B cell (primary cell): Measurements from ENCODE around the gene ZNF277.
"Not testable (repeated sequence)": the region's sequence is repeated elsewhere in the genome, so short reads cannot be mapped to it uniquely, and the experiment has no call there.

Experiments
- EZH2 ChIP-seq: IDR thresholded peaks from 2 replicates; pipeline ENCODE4 v1.6.1; 2012; ENCODE audit warnings: borderline replicate concordance, low read depth, mild to moderate bottlenecking, moderate library complexity, low read length; ENCODE audit not compliant: insufficient read depth, poor library complexity, severe bottlenecking
- TF ChIP-seq, protein P1 (sequence below): fragments of 200-600 bp; IDR thresholded peaks from one replicate; pipeline ENCODE4 v1.8.0; 2022; ENCODE audit warnings: antibody characterized with exemption, mild to moderate bottlenecking

DNA sequence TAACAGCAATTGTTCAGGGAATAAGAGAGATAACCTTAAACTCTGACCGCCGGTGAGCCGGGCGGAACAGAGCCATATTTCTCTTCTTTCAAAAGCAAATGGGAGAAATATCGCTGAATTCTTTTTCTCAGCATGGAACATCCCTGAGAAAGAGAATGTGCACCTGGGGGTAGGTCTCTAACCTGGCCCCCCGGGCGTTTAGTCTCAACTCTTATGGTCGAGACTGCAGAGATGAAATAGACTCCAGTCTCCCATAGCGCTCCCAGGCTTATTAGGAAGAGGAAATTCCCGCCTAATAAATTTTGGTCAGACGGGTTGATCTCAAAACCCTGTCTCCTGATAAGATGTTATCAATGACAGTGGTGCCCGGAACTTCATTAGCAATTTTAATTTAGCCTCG lies 43.5 kb downstream of the ZNF277 start:
- TF ChIP-seq EZH2: not testable (repeated sequence)
- TF ChIP-seq, protein P1, sequence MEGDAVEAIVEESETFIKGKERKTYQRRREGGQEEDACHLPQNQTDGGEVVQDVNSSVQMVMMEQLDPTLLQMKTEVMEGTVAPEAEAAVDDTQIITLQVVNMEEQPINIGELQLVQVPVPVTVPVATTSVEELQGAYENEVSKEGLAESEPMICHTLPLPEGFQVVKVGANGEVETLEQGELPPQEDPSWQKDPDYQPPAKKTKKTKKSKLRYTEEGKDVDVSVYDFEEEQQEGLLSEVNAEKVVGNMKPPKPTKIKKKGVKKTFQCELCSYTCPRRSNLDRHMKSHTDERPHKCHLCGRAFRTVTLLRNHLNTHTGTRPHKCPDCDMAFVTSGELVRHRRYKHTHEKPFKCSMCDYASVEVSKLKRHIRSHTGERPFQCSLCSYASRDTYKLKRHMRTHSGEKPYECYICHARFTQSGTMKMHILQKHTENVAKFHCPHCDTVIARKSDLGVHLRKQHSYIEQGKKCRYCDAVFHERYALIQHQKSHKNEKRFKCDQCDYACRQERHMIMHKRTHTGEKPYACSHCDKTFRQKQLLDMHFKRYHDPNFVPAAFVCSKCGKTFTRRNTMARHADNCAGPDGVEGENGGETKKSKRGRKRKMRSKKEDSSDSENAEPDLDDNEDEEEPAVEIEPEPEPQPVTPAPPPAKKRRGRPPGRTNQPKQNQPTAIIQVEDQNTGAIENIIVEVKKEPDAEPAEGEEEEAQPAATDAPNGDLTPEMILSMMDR: not testable (repeated sequence)
